ENCODE results near the gene ANKRD12. TPM values are rescaled to one million over a fixed set of nuclear protein-coding genes. Genes with fewer than 3 reads are reported as not detected.

Gene ANKRD12
- total RNA-seq, 1 experiment from 2014 or later = 9.3 TPM

GRCh38 chr18:9287036-9287435 lies 150.5 kb downstream of the ANKRD12 start:
- DNase-seq (ENCODE audit: low read depth) = peak; percentile 14

GRCh38 chr18:9289698-9290097 lies 153.1 kb downstream of the ANKRD12 start:
- no peak for DNase-seq (ENCODE audit: low read depth)

GRCh38 chr18:9290156-9290555 lies 153.6 kb downstream of the ANKRD12 start:
- DNase-seq (ENCODE audit: low read depth) = no peak

- DNase-seq (ENCODE audit: low read depth) = no peak
Measured at GRCh38 chr18:9292047-9292446, 155.5 kb downstream of the ANKRD12 start.

- DNase-seq (ENCODE audit: low read depth) = no peak
Measured at GRCh38 chr18:9293948-9294347, 157.4 kb downstream of the ANKRD12 start.

GRCh38 chr18:9296233-9297006 lies 159.8 kb downstream of the ANKRD12 start:
- DNase-seq (ENCODE audit: low read depth) = no peak

- DNase-seq (ENCODE audit: low read depth) = no peak
Measured at GRCh38 chr18:9297007-9297393, 160.4 kb downstream of the ANKRD12 start.

- no peak for DNase-seq (ENCODE audit: low read depth)
Measured at GRCh38 chr18:9304388-9305070, 167.9 kb downstream of the ANKRD12 start.

GRCh38 chr18:9319333-9319732 lies 182.8 kb downstream of the ANKRD12 start:
- DNase-seq (ENCODE audit: low read depth) = no peak

- DNase-seq (ENCODE audit: low read depth) = peak; percentile 19
Measured at GRCh38 chr18:9321017-9321452, 184.5 kb downstream of the ANKRD12 start.

- DNase-seq (ENCODE audit: low read depth) = no peak
Measured at GRCh38 chr18:9321736-9322135, 185.2 kb downstream of the ANKRD12 start.

GRCh38 chr18:9322744-9323143 lies 186.2 kb downstream of the ANKRD12 start:
- no peak for DNase-seq (ENCODE audit: low read depth)

GRCh38 chr18:9323750-9324445 lies 187.3 kb downstream of the ANKRD12 start:
- peak; percentile 57 for DNase-seq (ENCODE audit: low read depth)

- no peak for DNase-seq (ENCODE audit: low read depth)
Measured at GRCh38 chr18:9325716-9326115, 189.1 kb downstream of the ANKRD12 start.

GRCh38 chr18:9328776-9329175 lies 192.2 kb downstream of the ANKRD12 start:
- no peak for DNase-seq (ENCODE audit: low read depth)

GRCh38 chr18:9329471-9329870 lies 192.9 kb downstream of the ANKRD12 start:
- no peak for DNase-seq (ENCODE audit: low read depth)

GRCh38 chr18:9330419-9330818 lies 193.8 kb downstream of the ANKRD12 start:
- DNase-seq (ENCODE audit: low read depth) = no peak

GRCh38 chr18:9333441-9334328 lies 197.1 kb downstream of the ANKRD12 start:
- DNase-seq (ENCODE audit: low read depth) = peak; percentile 62

GRCh38 chr18:9334329-9334972 lies 197.9 kb downstream of the ANKRD12 start, which contains the start of gene TWSG1:
Gene TWSG1, plus strand, starts transcription at chr18:9334773. Its CDS starts 2,457 bp downstream, at chr18:9337230.
- DNase-seq (ENCODE audit: low read depth) = peak; percentile 74

GRCh38 chr18:9334973-9335696 lies 198.6 kb downstream of the ANKRD12 start:
- no peak for DNase-seq (ENCODE audit: low read depth)
